Measurements from ENCODE around the gene RAB44. TPM values are rescaled to one million over a fixed set of nuclear protein-coding genes. Genes with fewer than 3 reads are reported as not detected.

Gene RAB44
- total and polyA plus RNA-seq, 5 donors = 0.06 TPM; not detected in 3

DNA sequence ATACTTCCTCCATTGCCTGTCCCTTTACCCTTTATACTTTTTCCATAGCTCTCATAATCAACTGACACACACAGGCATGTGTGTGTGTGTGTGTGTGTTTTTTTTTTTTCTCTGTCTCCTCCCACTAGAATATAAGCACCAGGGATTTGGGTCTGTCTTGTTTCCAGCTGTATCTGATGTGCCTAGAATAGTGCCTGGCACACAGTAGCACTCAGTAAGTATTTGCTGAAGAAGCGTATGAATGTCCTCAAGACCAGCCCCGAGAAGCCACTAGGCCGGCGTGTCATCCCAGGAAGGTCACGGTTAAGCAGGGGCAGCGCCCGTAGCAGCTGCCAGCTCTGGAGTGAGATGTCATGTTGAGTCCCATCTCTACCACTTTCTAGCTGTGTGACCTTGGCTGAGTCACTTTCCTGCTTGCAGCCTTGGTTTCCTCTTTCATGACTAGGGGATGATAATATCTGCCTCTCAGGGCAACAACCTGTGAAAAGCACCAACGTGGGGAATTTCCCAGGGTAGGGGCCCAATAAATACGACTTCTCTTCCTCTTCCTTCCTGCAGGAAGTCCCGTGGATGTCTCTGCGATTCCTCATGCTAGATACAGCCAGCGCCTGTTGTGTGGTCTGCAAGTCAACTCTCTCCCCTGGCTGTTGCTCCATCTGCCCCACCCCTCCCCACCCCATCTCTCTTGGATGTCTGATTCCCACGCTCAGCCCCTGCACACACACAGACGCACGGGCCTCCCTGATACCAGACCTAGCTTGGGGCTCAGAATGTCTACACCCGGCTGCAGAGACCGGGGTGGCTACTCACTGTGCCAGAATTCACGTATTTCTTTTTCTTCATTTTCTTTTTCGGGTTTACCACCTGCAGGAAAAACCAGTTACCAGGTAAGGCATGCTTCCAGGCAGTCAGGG, 58.1 kb downstream of the RAB44 start:
- ATAC-seq = peak in 1 of 2 donors; percentile 53
- no peak for DNase-seq
- peaks cover 2% of the 10 kb centered on the region for H3K4me1 ChIP-seq (ENCODE audit: control insufficient read depth, insufficient read depth, low read length)
- intact Hi-C loops (cut with DNase I) = loop anchor here (5.0 to 10.0 kb wide), 3 partner anchors 131 to 452 kb away; no protein-coding TSS in a partner anchor
- no peak overlapping the region for H3K4me3 ChIP-seq (ENCODE audit: low read length)
- no peak overlapping the region for H3K27ac ChIP-seq (ENCODE audit: low read length)
- H3K9me3 ChIP-seq (ENCODE audit: control insufficient read depth, low read length) = no peaks in the 10 kb centered on the region
- no peaks in the 10 kb centered on the region for H3K27me3 ChIP-seq (ENCODE audit: control insufficient read depth, insufficient read depth)
- WGBS = 59% methylated on average over 19 of the region's 19 CpGs

GRCh38 chr6:36756786-36757185, 59.2 kb downstream of the RAB44 start:
- Histone ChIP-seq H3K27me3 (ENCODE audit: control insufficient read depth, insufficient read depth) (no peaks in the 10 kb centered on the region), H3K4me3 (ENCODE audit: low read length) (no peak overlapping the region), H3K9me3 (ENCODE audit: control insufficient read depth, low read length) (no peaks in the 10 kb centered on the region), H3K4me1 (ENCODE audit: control insufficient read depth, insufficient read depth, low read length) (peaks cover 2% of the 10 kb centered on the region), H3K27ac (ENCODE audit: low read length) (no peak overlapping the region)
- intact Hi-C loops (cut with DNase I) = loop anchor here (5.0 to 10.0 kb wide), 3 partner anchors 132 to 451 kb away; no protein-coding TSS in a partner anchor
- DNase-seq (peak in 1 of 3 donors; percentile 10), ATAC-seq (no peak)
- WGBS = 68% methylated on average over 8 of the region's 8 CpGs

- Histone ChIP-seq H3K27ac (ENCODE audit: low read length) (no peak overlapping the region), H3K4me3 (ENCODE audit: low read length) (no peak overlapping the region), H3K4me1 (ENCODE audit: control insufficient read depth, insufficient read depth, low read length) (peaks cover 2% of the 10 kb centered on the region), H3K9me3 (ENCODE audit: control insufficient read depth, low read length) (no peaks in the 10 kb centered on the region), H3K27me3 (ENCODE audit: control insufficient read depth, insufficient read depth) (no peaks in the 10 kb centered on the region)
- ATAC-seq = no peak
- intact Hi-C loops (cut with DNase I) = loop anchor here (5.0 to 10.0 kb wide), 3 partner anchors 132 to 450 kb away; no protein-coding TSS in a partner anchor
- peak in 1 of 3 donors; percentile 1 for DNase-seq
- WGBS = 61% methylated on average over 4 of the region's 4 CpGs
Measured at GRCh38 chr6:36757206-36757605, 59.6 kb downstream of the RAB44 start.

DNA sequence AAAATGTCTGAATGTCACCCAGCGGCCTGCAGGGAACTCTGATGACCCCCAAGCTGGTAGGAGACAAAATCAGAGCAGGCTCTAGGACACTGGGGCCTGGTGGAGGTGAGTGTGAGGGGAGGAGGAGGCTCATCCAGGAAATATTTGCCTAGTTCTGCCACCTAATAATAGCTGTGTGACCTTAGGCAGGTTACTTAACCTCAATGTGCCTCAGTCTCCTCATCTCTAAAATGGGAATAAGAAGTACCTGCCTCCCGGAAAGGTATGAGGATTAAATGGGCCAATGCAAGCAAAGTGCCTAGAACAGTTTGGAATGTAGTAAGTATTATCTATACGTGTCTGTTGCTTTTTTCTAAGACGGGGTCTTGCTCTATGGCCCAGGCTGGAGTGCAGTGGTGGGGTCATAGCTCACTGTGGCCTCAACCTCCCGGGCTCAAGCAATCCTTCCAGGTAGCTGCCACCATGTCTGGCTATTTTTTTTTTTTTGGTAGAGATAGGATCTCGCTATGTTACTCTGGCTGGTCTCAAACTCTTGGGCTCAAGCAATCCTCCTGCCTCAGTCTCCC, 60.4 kb downstream of the RAB44 start:
- Histone ChIP-seq H3K27ac (ENCODE audit: low read length) (no peak overlapping the region), H3K27me3 (ENCODE audit: control insufficient read depth, insufficient read depth) (no peaks in the 10 kb centered on the region), H3K9me3 (ENCODE audit: control insufficient read depth, low read length) (no peaks in the 10 kb centered on the region), H3K4me3 (ENCODE audit: low read length) (no peak overlapping the region), H3K4me1 (ENCODE audit: control insufficient read depth, insufficient read depth, low read length) (peaks cover 2% of the 10 kb centered on the region)
- ATAC-seq = no peak
- intact Hi-C loops (cut with DNase I) = loop anchor here (5.0 to 10.0 kb wide), 3 partner anchors 133 to 449 kb away; no protein-coding TSS in a partner anchor
- WGBS = 88% methylated on average over 6 of the region's 6 CpGs
- no peak for DNase-seq

DNA sequence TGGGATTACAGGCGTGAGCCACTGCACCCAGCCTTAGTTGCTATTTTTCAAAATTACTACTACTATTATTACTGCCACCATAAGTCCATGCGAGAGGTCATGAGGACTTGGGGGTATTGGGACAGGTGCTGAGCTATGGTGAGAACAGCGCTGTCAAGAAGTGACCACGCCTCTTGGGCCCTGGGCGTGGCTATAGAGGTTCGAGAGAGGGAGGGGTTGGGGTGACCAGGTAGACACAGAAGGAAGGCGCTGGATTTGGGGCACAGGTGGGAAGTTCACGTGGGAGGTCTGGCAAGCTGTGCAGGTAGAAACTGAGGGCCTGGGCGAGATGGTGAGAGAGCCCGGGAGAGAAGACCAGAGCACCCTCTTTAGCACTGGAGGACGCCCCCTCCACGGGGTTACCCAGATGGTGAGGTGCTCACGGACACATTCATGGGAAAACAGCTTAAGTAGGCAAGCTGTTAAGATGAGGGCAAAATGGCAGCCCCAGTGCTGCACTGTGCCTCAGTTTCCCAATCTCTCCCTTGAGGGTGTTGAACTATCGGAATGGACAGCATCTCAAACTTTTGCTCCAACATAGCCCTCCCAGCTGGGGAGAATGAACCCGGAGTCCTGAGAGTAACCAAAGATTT, 61.0 kb downstream of the RAB44 start:
- 80% methylated on average over 15 of the region's 15 CpGs for WGBS
- Histone ChIP-seq H3K9me3 (ENCODE audit: control insufficient read depth, low read length) (no peaks in the 10 kb centered on the region), H3K4me3 (ENCODE audit: low read length) (no peak overlapping the region), H3K27me3 (ENCODE audit: control insufficient read depth, insufficient read depth) (no peaks in the 10 kb centered on the region), H3K4me1 (ENCODE audit: control insufficient read depth, insufficient read depth, low read length) (no peaks in the 10 kb centered on the region), H3K27ac (ENCODE audit: low read length) (no peak overlapping the region)
- DNase-seq (no peak), ATAC-seq (no peak)
- intact Hi-C loops (cut with DNase I) = loop anchor here (5.0 to 10.0 kb wide), 3 partner anchors 134 to 449 kb away; no protein-coding TSS in a partner anchor

- ATAC-seq = peak; percentile 82 to 87
- H3K27me3 ChIP-seq (ENCODE audit: control insufficient read depth, insufficient read depth) = no peaks in the 10 kb centered on the region
- H3K9me3 ChIP-seq (ENCODE audit: control insufficient read depth, low read length) = no peaks in the 10 kb centered on the region
- intact Hi-C loops (cut with DNase I) = loop anchor here (5.0 to 10.0 kb wide), 3 partner anchors 134 to 448 kb away; no protein-coding TSS in a partner anchor
- H3K4me1 ChIP-seq (ENCODE audit: control insufficient read depth, insufficient read depth, low read length) = no peaks in the 10 kb centered on the region
- peak; percentile 78 to 93 (median 93) for DNase-seq
- WGBS = 12% methylated on average over 8 of the region's 8 CpGs
- H3K4me3 ChIP-seq (ENCODE audit: low read length) = no peak overlapping the region
- no peak overlapping the region for H3K27ac ChIP-seq (ENCODE audit: low read length)
Measured at GRCh38 chr6:36759148-36759759, 61.6 kb downstream of the RAB44 start.

DNA sequence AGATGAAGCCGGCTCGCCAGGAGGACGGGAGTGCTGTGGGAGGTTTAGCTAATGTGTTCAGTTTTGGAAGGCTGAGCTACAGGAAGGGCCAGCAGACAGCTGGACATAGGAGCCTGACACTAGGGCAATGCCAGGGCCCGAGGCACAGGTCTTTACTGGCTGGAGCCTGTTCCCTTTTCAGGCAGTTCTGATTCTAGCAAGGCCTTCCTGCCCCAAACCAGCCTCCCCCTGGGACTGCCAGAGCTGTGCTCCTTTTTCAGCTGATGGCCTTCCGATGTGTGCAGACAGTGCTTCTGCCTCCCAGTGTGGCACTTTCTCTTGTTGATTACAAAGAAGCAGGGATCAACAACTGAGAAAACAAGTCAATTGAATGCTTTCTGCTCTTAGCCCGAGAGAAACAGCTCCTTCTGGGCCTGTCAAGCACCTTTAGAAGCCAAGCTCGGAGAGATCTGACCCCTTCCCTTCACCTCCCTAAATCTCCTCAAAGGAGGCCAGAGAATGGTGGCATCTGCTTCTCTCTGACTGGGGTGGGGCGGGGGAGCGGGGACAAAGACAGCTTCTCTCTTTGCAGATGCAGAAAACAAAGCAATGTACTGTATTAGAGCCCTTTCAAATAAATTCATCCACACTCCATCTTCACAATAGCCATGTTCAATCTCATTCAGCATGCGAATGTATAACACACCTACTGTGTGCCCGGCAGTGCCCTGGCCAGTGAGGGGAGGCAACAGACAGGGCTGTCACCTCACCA, 63.2 kb downstream of the RAB44 start:
- intact Hi-C loops (cut with DNase I) = loop anchor here (10.0 kb wide), 4 partner anchors 74 to 454 kb away; partner anchors contain the start of genes CPNE5 (in 1 of the 4) and MTCH1 (in 1 of the 4)
- no peak for DNase-seq
- WGBS = 87% methylated on average over 11 of the region's 11 CpGs
- Histone ChIP-seq H3K4me3 (ENCODE audit: low read length) (no peak overlapping the region), H3K9me3 (ENCODE audit: control insufficient read depth, low read length) (no peaks in the 10 kb centered on the region), H3K4me1 (ENCODE audit: control insufficient read depth, insufficient read depth, low read length) (no peaks in the 10 kb centered on the region), H3K27ac (ENCODE audit: low read length) (no peak overlapping the region), H3K27me3 (ENCODE audit: control insufficient read depth, insufficient read depth) (no peaks in the 10 kb centered on the region)
- no peak for ATAC-seq

DNA sequence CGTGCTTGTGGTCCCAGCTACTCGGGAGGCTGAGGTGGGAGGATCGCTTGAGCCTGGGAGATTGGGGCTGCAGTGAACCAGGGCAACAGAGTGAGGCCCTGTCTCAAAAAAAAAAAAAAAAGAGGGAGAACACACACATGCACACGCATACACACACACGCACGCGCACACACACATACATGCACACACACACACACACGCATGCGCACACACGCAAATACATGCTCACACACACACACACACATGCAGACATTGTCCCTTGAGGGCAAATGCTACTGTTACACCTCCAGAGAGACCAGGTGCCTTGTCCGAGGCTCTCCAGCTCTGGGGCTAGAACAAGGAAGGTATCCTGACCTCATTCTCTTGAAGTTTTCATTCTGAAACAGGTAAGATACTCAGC, 64.5 kb downstream of the RAB44 start:
- H3K4me1 ChIP-seq (ENCODE audit: control insufficient read depth, insufficient read depth, low read length) = no peaks in the 10 kb centered on the region
- H3K9me3 ChIP-seq (ENCODE audit: control insufficient read depth, low read length) = no peaks in the 10 kb centered on the region
- 95% methylated on average over 11 of the region's 11 CpGs for WGBS
- H3K27ac ChIP-seq (ENCODE audit: low read length) = no peak overlapping the region
- H3K4me3 ChIP-seq (ENCODE audit: low read length) = no peak overlapping the region
- DNase-seq = no peak
- no peaks in the 10 kb centered on the region for H3K27me3 ChIP-seq (ENCODE audit: control insufficient read depth, insufficient read depth)
- ATAC-seq = no peak
- intact Hi-C loops (cut with DNase I) = loop anchor here (10.0 kb wide), 4 partner anchors 73 to 453 kb away; partner anchors contain the start of genes CPNE5 (in 1 of the 4) and MTCH1 (in 1 of the 4)

- intact Hi-C loops (cut with DNase I) = loop anchor here (5.0 to 10.0 kb wide), 5 partner anchors 70 to 450 kb away; partner anchors contain the start of genes CPNE5 (in 1 of the 4) and MTCH1 (in 1 of the 4)
- DNase-seq = no peak
- H3K4me1 ChIP-seq (ENCODE audit: control insufficient read depth, insufficient read depth, low read length) = no peaks in the 10 kb centered on the region
- no peak overlapping the region for H3K27ac ChIP-seq (ENCODE audit: low read length)
- peak in 1 of 2 donors; percentile 4 for ATAC-seq
- H3K27me3 ChIP-seq (ENCODE audit: control insufficient read depth, insufficient read depth) = no peaks in the 10 kb centered on the region
- WGBS = 70% methylated on average over 10 of the region's 10 CpGs
- no peak overlapping the region for H3K4me3 ChIP-seq (ENCODE audit: low read length)
- H3K9me3 ChIP-seq (ENCODE audit: control insufficient read depth, low read length) = no peaks in the 10 kb centered on the region
Measured at GRCh38 chr6:36765190-36765589, 67.6 kb downstream of the RAB44 start.
